ENCODE measurements around the gene MAGI2. TPM values are rescaled to one million over a fixed set of nuclear protein-coding genes. Genes with fewer than 3 reads are reported as not detected.

Gene MAGI2
- total and polyA plus RNA-seq, 2 of the 13 experiments (the other 11 are each of a cell fraction or from before 2014, with no cell fraction given), result 1.5 to 3.8 TPM

DNA sequence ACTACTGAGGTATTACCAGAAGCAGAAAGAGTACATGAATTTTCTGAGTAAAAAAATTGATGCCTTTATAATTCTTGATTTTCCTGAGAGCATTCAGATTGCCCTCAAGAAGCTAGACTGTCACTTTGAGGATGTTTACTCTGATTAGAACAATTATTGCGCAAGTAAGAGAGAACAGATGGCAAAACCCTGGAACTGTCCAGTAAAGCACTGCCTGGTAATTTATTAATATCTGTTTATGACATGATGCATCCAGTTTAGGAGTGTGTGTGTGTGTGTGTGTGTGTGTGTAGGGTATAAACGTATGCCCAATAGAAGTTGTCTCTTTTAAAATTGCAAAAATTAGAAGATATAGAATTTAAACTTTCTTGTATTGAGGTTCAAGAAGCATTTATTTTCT is 1275.1 kb downstream of the MAGI2 start:
- WGBS (ENCODE audit: low lambda C conversion rate), result 6% methylated on average over 2 of the region's 2 CpGs
- Histone ChIP-seq H3K4me1 (ENCODE audit: insufficient read depth, low read length) (no peaks in the 10 kb centered on the region), H2AFZ (ENCODE audit: low read length) (no peak overlapping the region), H3K36me3 (replicated peaks in 1 of 2; ENCODE audit: control insufficient read depth in 1 of 2, insufficient read depth in 2 of 2, low read length in 2 of 2) (no peaks in the 10 kb centered on the region), H3K27me3 (ENCODE audit: control insufficient read depth in 1 of 2, insufficient read depth in 2 of 2, low read length in 2 of 2) (no peaks in the 10 kb centered on the region), H3K9me3 (ENCODE audit: low read length) (no peaks in the 10 kb centered on the region), H3K79me2 (ENCODE audit: insufficient read depth, low read length) (no peaks in the 10 kb centered on the region), H4K20me1 (ENCODE audit: insufficient read depth, low read length) (no peaks in the 10 kb centered on the region), H3K4me3 (replicated peaks in 1 of 3; ENCODE audit: insufficient read depth in 1 of 3, low read depth in 2 of 3, low read length in 3 of 3) (no peak overlapping the region), H3K4me2 (ENCODE audit: low read depth, low read length) (no peak overlapping the region), H3K27ac (ENCODE audit: extremely low read length, insufficient read depth, low read length) (no peak overlapping the region), H3K9ac (ENCODE audit: insufficient read depth, low read depth, low read length) (no peak overlapping the region)
- BruUV-seq (replicated peaks), result no TSS peak
- no peak for FAIRE-seq
- TF ChIP-seq ETV5 (CRISPR knock-in tag; IDR thresholded peaks at IDR 0.05; ENCODE audit: borderline replicate concordance) (no peak), HCFC1 (IDR thresholded peaks at IDR 0.05; ENCODE audit: low read depth, low read length) (no peak), ZNF713 (CRISPR knock-in tag; IDR thresholded peaks at IDR 0.05) (no peak), ZNF567 (CRISPR knock-in tag; IDR thresholded peaks at IDR 0.05; ENCODE audit: borderline replicate concordance) (no peak), CEBPB (IDR thresholded peaks at IDR 0.05; ENCODE audit: borderline replicate concordance, low read depth, low read length) (peak; percentile 81), TARDBP (CRISPR knock-in tag; IDR thresholded peaks at IDR 0.05) (no peak), CEBPG (CRISPR knock-in tag; IDR thresholded peaks at IDR 0.05) (0 out of 2 replicates have a peak, but pooled peaks have one; percentile 10), CENPT (CRISPR knock-in tag; IDR thresholded peaks at IDR 0.05; ENCODE audit: low read depth) (no peak), CC2D1A (CRISPR knock-in tag; IDR thresholded peaks at IDR 0.05) (no peak), ZNF724P (CRISPR knock-in tag; IDR thresholded peaks at IDR 0.05; ENCODE audit: borderline replicate concordance) (no peak), HNRNPLL (IDR thresholded peaks at IDR 0.05; ENCODE audit: low read depth, low read length, poor library complexity, severe bottlenecking) (no peak)
- TF ChIP-seq, protein P1, sequence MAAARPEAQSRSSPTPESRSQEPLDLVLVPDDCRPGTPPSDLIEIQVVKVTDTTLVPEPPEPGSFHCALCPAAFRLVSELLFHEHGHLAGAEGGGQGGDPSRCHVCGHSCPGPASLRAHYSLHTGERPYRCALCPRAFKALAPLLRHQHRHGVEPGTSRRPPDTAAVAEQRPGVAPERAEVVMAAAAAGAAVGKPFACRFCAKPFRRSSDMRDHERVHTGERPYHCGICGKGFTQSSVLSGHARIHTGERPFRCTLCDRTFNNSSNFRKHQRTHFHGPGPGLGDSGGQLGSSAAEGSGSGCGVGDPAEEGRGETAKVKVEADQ (CRISPR knock-in tag; IDR thresholded peaks at IDR 0.05; ENCODE audit: borderline replicate concordance), result no peak
- in situ Hi-C loops (cut with HindIII; ENCODE audit: extremely low pct_ligation_motif_present, low pct_unique_long_range_greater_than_20kb) (no loop called here), intact Hi-C loops (cut with micrococcal nuclease; ENCODE audit: unreplicated experiment) (no loop called here)
- DNase-seq (ENCODE audit: low spot score), result no peak
- POLR2A ChIA-PET, result no interaction called here
- CTCF ChIA-PET (ENCODE audit: low intra/inter-chr PET ratio, low total read pairs), result no interaction called here
- ATAC-seq, result no peak
